SU-DHL-6 (cell line): ENCODE data around the gene EIF4B.

Experiments used
- CTCF ChIP-seq: fragments of 200-600 bp; sonication (generic); IDR thresholded peaks from one replicate; pipeline ENCODE4 v1.5.1; 2017; ENCODE audit warnings: antibody characterized with exemption, mild to moderate bottlenecking, low read length, moderate library complexity; ENCODE audit not compliant: insufficient read depth, poor library complexity, severe bottlenecking
- EZH2phosphoT487 ChIP-seq: fragments of 200-600 bp; sonication (generic), shearing (Covaris generic); conservative IDR thresholded peaks from 2 replicates; pipeline ENCODE4 v1.6.1; 2018; ENCODE audit warnings: mild to moderate bottlenecking, antibody characterized with exemption, low read length, moderate library complexity, mixed read lengths

GRCh38 chr12:53065975-53066931, 60.0 kb downstream of the EIF4B start:
- TF ChIP-seq CTCF (peak; percentile 80), EZH2phosphoT487 (no peak)
